ENCODE results near the gene BLOC1S3.
A peak's percentile ranks its signal among the peaks of the same experiment; 100 is the strongest.

Gene BLOC1S3

GRCh38 chr19:45179072-45179891 is 698 bp downstream of the BLOC1S3 start:
- H3K4me3 Mint-ChIP-seq: peak overlapping the region; percentile 93
- peaks cover 16% of the 10 kb centered on the region for H3K36me3 Mint-ChIP-seq (ENCODE audit: low read depth)
- no peaks in the 10 kb centered on the region for H3K27me3 Mint-ChIP-seq
- H3K9me3 Mint-ChIP-seq: no peaks in the 10 kb centered on the region
- H3K4me1 Mint-ChIP-seq: peaks cover 27% of the 10 kb centered on the region
- ATAC-seq (no peak), DNase-seq (peak; percentile 49)
- H3K27ac Mint-ChIP-seq: peak overlapping the region; percentile 87

GRCh38 chr19:45179892-45180370 is 1.3 kb downstream of the BLOC1S3 start:
- ATAC-seq (no peak), DNase-seq (no peak)
- Mint-ChIP-seq H3K4me3 (peak overlapping the region; percentile 74), H3K27ac (peak overlapping the region; percentile 60), H3K9me3 (no peaks in the 10 kb centered on the region), H3K4me1 (peaks cover 29% of the 10 kb centered on the region), H3K36me3 (ENCODE audit: low read depth) (peaks cover 16% of the 10 kb centered on the region), H3K27me3 (no peaks in the 10 kb centered on the region)

GRCh38 chr19:45180936-45181335 is 2.4 kb downstream of the BLOC1S3 start:
- Mint-ChIP-seq H3K9me3 (no peaks in the 10 kb centered on the region), H3K27ac (peak overlapping the region; percentile 78), H3K4me3 (peak overlapping the region; percentile 49), H3K36me3 (ENCODE audit: low read depth) (peaks cover 16% of the 10 kb centered on the region), H3K4me1 (peaks cover 30% of the 10 kb centered on the region), H3K27me3 (no peaks in the 10 kb centered on the region)
- ATAC-seq (no peak), DNase-seq (no peak)

- peaks cover 26% of the 10 kb centered on the region for H3K4me1 Mint-ChIP-seq
- H3K4me3 Mint-ChIP-seq: no peak overlapping the region
- no peak for ATAC-seq
- no peaks in the 10 kb centered on the region for H3K27me3 Mint-ChIP-seq
- no peaks in the 10 kb centered on the region for H3K9me3 Mint-ChIP-seq
- H3K36me3 Mint-ChIP-seq (ENCODE audit: low read depth): peaks cover 16% of the 10 kb centered on the region
- peak overlapping the region; percentile 25 for H3K27ac Mint-ChIP-seq
- DNase-seq: no peak
These were observed 4.2 kb downstream of the BLOC1S3 start for GRCh38 chr19:45182758-45183157.

- Mint-ChIP-seq H3K27ac (no peak overlapping the region), H3K27me3 (no peaks in the 10 kb centered on the region), H3K36me3 (ENCODE audit: low read depth) (peaks cover 12% of the 10 kb centered on the region), H3K4me3 (no peak overlapping the region), H3K9me3 (no peaks in the 10 kb centered on the region), H3K4me1 (peaks cover 18% of the 10 kb centered on the region)
- DNase-seq (no peak), ATAC-seq (no peak)
These were observed 5.5 kb downstream of the BLOC1S3 start for GRCh38 chr19:45184115-45184514.

- DNase-seq: no peak
- H3K27me3 Mint-ChIP-seq: no peaks in the 10 kb centered on the region
- no peak overlapping the region for H3K4me3 Mint-ChIP-seq
- no peaks in the 10 kb centered on the region for H3K9me3 Mint-ChIP-seq
- ATAC-seq: no peak
- H3K36me3 Mint-ChIP-seq (ENCODE audit: low read depth): peaks cover 3% of the 10 kb centered on the region
- H3K27ac Mint-ChIP-seq: no peak overlapping the region
- peaks cover 4% of the 10 kb centered on the region for H3K4me1 Mint-ChIP-seq
These were observed 8.1 kb downstream of the BLOC1S3 start for GRCh38 chr19:45186509-45187334.

- ATAC-seq (peak; percentile 66), DNase-seq (no peak)
- no peak overlapping the region for H3K27ac Mint-ChIP-seq
- no peaks in the 10 kb centered on the region for H3K9me3 Mint-ChIP-seq
- no peak overlapping the region for H3K4me3 Mint-ChIP-seq
- H3K27me3 Mint-ChIP-seq: no peaks in the 10 kb centered on the region
- peaks cover 2% of the 10 kb centered on the region for H3K4me1 Mint-ChIP-seq
- H3K36me3 Mint-ChIP-seq (ENCODE audit: low read depth): peaks cover 2% of the 10 kb centered on the region
These were observed 9.0 kb downstream of the BLOC1S3 start for GRCh38 chr19:45187421-45188100.

GRCh38 chr19:45189971-45190370 is 11.4 kb downstream of the BLOC1S3 start:
- Mint-ChIP-seq H3K4me3 (no peak overlapping the region), H3K9me3 (no peaks in the 10 kb centered on the region), H3K4me1 (peaks cover under 1% of the 10 kb centered on the region), H3K27ac (no peak overlapping the region), H3K27me3 (no peaks in the 10 kb centered on the region), H3K36me3 (ENCODE audit: low read depth) (no peaks in the 10 kb centered on the region)
- ATAC-seq (no peak), DNase-seq (no peak)

GRCh38 chr19:45191375-45191774 is 12.8 kb downstream of the BLOC1S3 start:
- no peak overlapping the region for H3K27ac Mint-ChIP-seq
- no peaks in the 10 kb centered on the region for H3K36me3 Mint-ChIP-seq (ENCODE audit: low read depth)
- H3K4me1 Mint-ChIP-seq: no peaks in the 10 kb centered on the region
- H3K4me3 Mint-ChIP-seq: no peak overlapping the region
- no peaks in the 10 kb centered on the region for H3K27me3 Mint-ChIP-seq
- DNase-seq (no peak), ATAC-seq (no peak)
- H3K9me3 Mint-ChIP-seq: no peaks in the 10 kb centered on the region

GRCh38 chr19:45195764-45196163 is 17.2 kb downstream of the BLOC1S3 start:
- H3K27ac Mint-ChIP-seq: no peak overlapping the region
- no peaks in the 10 kb centered on the region for H3K4me1 Mint-ChIP-seq
- no peaks in the 10 kb centered on the region for H3K9me3 Mint-ChIP-seq
- DNase-seq (no peak), ATAC-seq (no peak)
- H3K4me3 Mint-ChIP-seq: no peak overlapping the region
- no peaks in the 10 kb centered on the region for H3K36me3 Mint-ChIP-seq (ENCODE audit: low read depth)
- H3K27me3 Mint-ChIP-seq: no peaks in the 10 kb centered on the region

- H3K27ac Mint-ChIP-seq: no peak overlapping the region
- H3K4me3 Mint-ChIP-seq: no peak overlapping the region
- DNase-seq (no peak), ATAC-seq (no peak)
- H3K36me3 Mint-ChIP-seq (ENCODE audit: low read depth): no peaks in the 10 kb centered on the region
- H3K4me1 Mint-ChIP-seq: no peaks in the 10 kb centered on the region
- H3K27me3 Mint-ChIP-seq: no peaks in the 10 kb centered on the region
- no peaks in the 10 kb centered on the region for H3K9me3 Mint-ChIP-seq
These were observed 22.0 kb downstream of the BLOC1S3 start for GRCh38 chr19:45200568-45200967.

- Mint-ChIP-seq H3K27me3 (no peaks in the 10 kb centered on the region), H3K4me3 (no peak overlapping the region), H3K36me3 (ENCODE audit: low read depth) (no peaks in the 10 kb centered on the region), H3K9me3 (no peaks in the 10 kb centered on the region), H3K4me1 (no peaks in the 10 kb centered on the region), H3K27ac (no peak overlapping the region)
- ATAC-seq: no peak
- DNase-seq: no peak
These were observed 24.1 kb downstream of the BLOC1S3 start for GRCh38 chr19:45202637-45203036.

GRCh38 chr19:45205810-45206209 is 27.2 kb downstream of the BLOC1S3 start:
- H3K4me3 Mint-ChIP-seq: no peak overlapping the region
- H3K27ac Mint-ChIP-seq: no peak overlapping the region
- peaks cover 3% of the 10 kb centered on the region for H3K4me1 Mint-ChIP-seq
- DNase-seq: no peak
- no peaks in the 10 kb centered on the region for H3K36me3 Mint-ChIP-seq (ENCODE audit: low read depth)
- H3K9me3 Mint-ChIP-seq: no peaks in the 10 kb centered on the region
- ATAC-seq: no peak
- no peaks in the 10 kb centered on the region for H3K27me3 Mint-ChIP-seq

GRCh38 chr19:45206328-45206727 is 27.7 kb downstream of the BLOC1S3 start:
- peaks cover 1% of the 10 kb centered on the region for H3K27me3 Mint-ChIP-seq
- peaks cover 3% of the 10 kb centered on the region for H3K4me1 Mint-ChIP-seq
- H3K4me3 Mint-ChIP-seq: no peak overlapping the region
- ATAC-seq (no peak), DNase-seq (no peak)
- no peaks in the 10 kb centered on the region for H3K36me3 Mint-ChIP-seq (ENCODE audit: low read depth)
- H3K9me3 Mint-ChIP-seq: no peaks in the 10 kb centered on the region
- H3K27ac Mint-ChIP-seq: no peak overlapping the region

All from activated naive CD8-positive, alpha-beta T cell treated with anti-CD3 and anti-CD28 coated beads, Interleukin-2, amount 50 U/mL, for 24 hours (primary cell).